K562 (cell line): ENCODE measurements around the gene XPO4. TPM values are rescaled to one million over a fixed set of nuclear protein-coding genes. Genes with fewer than 3 reads are reported as not detected.

Experiments
- ATAC-seq: fragments of 200-7000 bp; cut with Tn5 transposase; 3 replicates; pipeline ENCODE4 v1.9.1; 2020; ENCODE audit warnings: moderate library complexity
- BruUV-seq: library from RNA; stranded (reverse); fragments of 400-500 nt; replicated peaks from 2 replicates; lab custom pipeline; 2021; lab: Mats Ljungman, UMichigan
- CTCF ChIA-PET: fragments of 300-600 bp; formaldehyde crosslinking; extraction: SDS; loops from one replicate; lab custom pipeline; 2021; ENCODE audit warnings: low intra/inter-chr PET ratio; lab: Yijun Ruan, JAX
- POLR2A ChIA-PET: fragments of 300-600, 350-650 bp; sonication (Branson Sonifier 250); formaldehyde crosslinking; extraction: SDS; loops from one replicate; lab custom pipeline; 2021; ENCODE audit warnings: antibody characterized with exemption, inconsistent platforms; lab: Yijun Ruan, JAX
- DNase-seq, 4 experiments: peaks; one replicate each; pipeline versions ENCODE4 v3.0.0 to v3.0.0-alpha.2; 2011 to 2018; ENCODE audit warnings: low spot score in 3 of 4, mixed read lengths in 3 of 4; ENCODE audit errors: extremely low read depth in 1 of 4
- FAIRE-seq: peaks from 2 replicates; lab custom pipeline; 2011; peaks lifted over from hg19 to GRCh38; lab: Jason Lieb, UNC
- H2AFZ ChIP-seq: 2 replicates; pipeline ENCODE4 v1.6.0; 2011; ENCODE audit warnings: low read depth, low read length, control low read depth, inconsistent platforms
- H3K27ac ChIP-seq: fragments of 200-600 bp; 3 replicates; pipeline ENCODE4 v1.8.0; 2011; ENCODE audit warnings: low read depth, mild to moderate bottlenecking, control low read depth, inconsistent platforms, low read length, moderate library complexity, mixed read lengths; ENCODE audit errors: extremely low read depth
- H3K27me3 ChIP-seq, 2 experiments: fragments of 300-600 bp in 1 of 2; 2 replicates in 1 of 2; 3 replicates in 1 of 2; pipeline versions ENCODE4 v1.6.0 to v1.8.0; 2011; ENCODE audit warnings: inconsistent platforms in 2 of 2, low read length in 2 of 2, mild to moderate bottlenecking in 1 of 2, mixed read lengths in 1 of 2, moderate library complexity in 1 of 2; ENCODE audit not compliant: control insufficient read depth in 2 of 2, insufficient read depth in 2 of 2
- H3K36me3 ChIP-seq: fragments of 300-600 bp; 3 replicates; pipeline ENCODE4 v1.8.0; 2011; ENCODE audit warnings: mild to moderate bottlenecking, low read length, inconsistent platforms; ENCODE audit not compliant: control insufficient read depth, insufficient read depth
- H3K4me1 ChIP-seq, 2 experiments: fragments of 200-600 bp in 1 of 2; replicated peaks in 1 of 2; 2 replicates in 1 of 2; 3 replicates in 1 of 2; pipeline versions ENCODE4 v1.5.1 to v1.8.0; 2011; ENCODE audit warnings: inconsistent platforms in 2 of 2, low read length in 2 of 2, mild to moderate bottlenecking in 1 of 2, mixed read lengths in 1 of 2, moderate library complexity in 1 of 2; ENCODE audit not compliant: control insufficient read depth in 2 of 2, insufficient read depth in 2 of 2
- H3K4me2 ChIP-seq: 2 replicates; pipeline ENCODE4 v1.6.1; 2011; ENCODE audit warnings: low read length, control low read depth, inconsistent platforms, mixed read lengths; ENCODE audit not compliant: insufficient read depth
- H3K4me3 ChIP-seq: fragments of 200-600 bp; sonication (generic), shearing (Covaris generic); 2 replicates; pipeline ENCODE4 v1.5.1; 2016; ENCODE audit warnings: control low read depth, inconsistent platforms
- H3K79me2 ChIP-seq: fragments of 200-600 bp; 3 replicates; pipeline ENCODE4 v1.8.0; 2011; ENCODE audit warnings: low read length, inconsistent platforms; ENCODE audit not compliant: control insufficient read depth, insufficient read depth
- H3K9ac ChIP-seq, 2 experiments: 2 replicates each; pipeline versions ENCODE4 v1.6.0 to v1.6.1; 2011; ENCODE audit warnings: low read depth in 2 of 2, low read length in 2 of 2, control low read depth in 1 of 2, inconsistent platforms in 1 of 2, mild to moderate bottlenecking in 1 of 2, mixed read lengths in 1 of 2; ENCODE audit not compliant: insufficient read depth in 1 of 2
- H3K9me1 ChIP-seq: one replicate; pipeline ENCODE4 v1.6.0; 2011; ENCODE audit warnings: inconsistent platforms, mild to moderate bottlenecking, low read length, moderate library complexity; ENCODE audit not compliant: control insufficient read depth, insufficient read depth
- H3K9me3 ChIP-seq: replicated peaks from 2 replicates; pipeline ENCODE4 v1.5.1; 2011; ENCODE audit warnings: low read depth, low read length, inconsistent platforms; ENCODE audit not compliant: control insufficient read depth, insufficient read depth
- H4K20me1 ChIP-seq: replicated peaks from 2 replicates; pipeline ENCODE4 v1.6.1; 2011; ENCODE audit warnings: low read length, inconsistent platforms, mixed read lengths; ENCODE audit not compliant: control insufficient read depth, insufficient read depth
- DPF2 ChIP-seq: fragments of 450-650 bp; IDR thresholded peaks from 2 replicates; pipeline ENCODE4 v1.6.1; 2016
- HDAC1 ChIP-seq, 2 experiments: fragments of 450-650 bp; IDR thresholded peaks; 2 replicates each; pipeline ENCODE4 v1.6.1; 2016 to 2017; ENCODE audit warnings: inconsistent platforms in 1 of 2, mild to moderate bottlenecking in 1 of 2, moderate library complexity in 1 of 2
- MEIS2 ChIP-seq: fragments of 450-650 bp; IDR thresholded peaks from 2 replicates; pipeline ENCODE4 v1.6.1; 2014; ENCODE audit warnings: mild to moderate bottlenecking; ENCODE audit not compliant: partially characterized antibody
- NR2C2 ChIP-seq, 2 experiments: fragments of 200-800 bp in 1 of 2; sonication (Bioruptor generic) in 1 of 2; sonication (generic) in 1 of 2; formaldehyde crosslinking in 1 of 2; IDR thresholded peaks; 2 replicates each; pipeline versions ENCODE4 v1.6.1 to v1.8.0; 2016 to 2022; ENCODE audit warnings: mild to moderate bottlenecking in 1 of 2, missing compliant biosample characterization in 1 of 2, missing genetic modification characterization in 1 of 2, missing genetic modification reagents in 1 of 2
- SMARCA5 ChIP-seq: fragments of 450-650 bp; IDR thresholded peaks from 2 replicates; pipeline ENCODE4 v1.6.1; 2016
- ZBTB2 ChIP-seq: fragments of 450-650 bp; IDR thresholded peaks from 2 replicates; pipeline ENCODE4 v1.6.1; 2016; ENCODE audit warnings: antibody characterized with exemption
- WGBS: fragments of 100-300 bp; shearing (Covaris generic); methylation state at CpG from one replicate; pipeline ENCODE4 v1.1.6; 2016; ENCODE audit warnings: low coverage, mixed read lengths; ENCODE audit not compliant: insufficient coverage; ENCODE audit errors: missing lambda C conversion rate; 5-methylcytosine and 5-hydroxymethylcytosine counted together
- in situ Hi-C: fragments of 300-500 bp; cut with MboI; formaldehyde crosslinking; loops from 4 replicates; pipeline ENCODE4 v1.15.0; 2018; ENCODE audit warnings: inconsistent platforms, mixed read lengths
- intact Hi-C: fragments of 100-400 bp; cut with micrococcal nuclease; formaldehyde crosslinking; loops from 2 replicates; pipeline ENCODE4 v1.14.2; 2022
- polyA plus RNA-seq, 8 experiments: library from polyadenylated mRNA; depleted of rRNA in 4 of 8; stranded (reverse) in 5 of 8; unstranded in 3 of 8; fragments of >200 nt; fragmentation: Nextera tagmentation in 2 of 8; fragmentation: Illumina TruSeq in 1 of 8; extraction: Ambion mirVana in 2 of 8; extraction: Trizol in 1 of 8; gene quantifications; 2 replicates each; pipeline versions ENCODE4 v1.2.1 to v1.2.3, GENCODE V29; 2011 to 2014; ENCODE audit warnings: inconsistent platforms in 1 of 8, missing spikeins in 1 of 8
- total RNA-seq, 7 experiments: library from RNA; depleted of rRNA in 6 of 7; stranded (reverse); fragments of >200 nt in 6 of 7; fragmentation: Illumina TruSeq in 2 of 7; extraction: Trizol in 2 of 7; gene quantifications; 2 replicates each; pipeline versions ENCODE4 v1.2.1 to v1.2.3, GENCODE V29; 2011 to 2021; ENCODE audit warnings: low replicate concordance in 1 of 7
- TF ChIP-seq, protein P1 (sequence below), 2 experiments: IDR thresholded peaks; 2 replicates each; pipeline ENCODE4 v1.6.1; 2012; ENCODE audit warnings: improper control_type of control experiment in 2 of 2, low read depth in 2 of 2, low read length in 2 of 2, borderline replicate concordance in 1 of 2
- TF ChIP-seq, protein P2 (sequence below), 2 experiments: fragments of 450-650 bp in 1 of 2; sonication (generic) in 1 of 2; formaldehyde crosslinking in 1 of 2; IDR thresholded peaks; 2 replicates each; pipeline versions ENCODE4 v1.7.1 to v1.9.0; 2016 to 2022; ENCODE audit warnings: inconsistent platforms in 1 of 2, mild to moderate bottlenecking in 1 of 2, missing genetic modification reagents in 1 of 2

The XPO4 gene
- total and polyA plus RNA-seq, 9 of the 15 experiments (the other 6 are each of a cell fraction or from before 2014, with no cell fraction given), result 5.5 to 25.1 (median 17.5) TPM

- FAIRE-seq (no peak), ATAC-seq (no peak), DNase-seq (no peak)
- H3K79me2 ChIP-seq, result peaks cover 48% of the 10 kb centered on the region
- no peaks in the 10 kb centered on the region for H4K20me1 ChIP-seq
- H3K4me2 ChIP-seq, result peak overlapping the region; percentile 91
- no peaks in the 10 kb centered on the region for H3K9me1 ChIP-seq
- no peaks in the 10 kb centered on the region; the same call in 1 of the 2 replicates for H3K9me3 ChIP-seq
- TSS peak; percentile 75 for BruUV-seq
- H3K4me3 ChIP-seq, result peak overlapping the region; percentile 99
- no CpG with 5 or more reads among the region's 14 CpGs for WGBS
- POLR2A ChIA-PET, result no interaction called here
- CTCF ChIA-PET, result no interaction called here
- H3K36me3 ChIP-seq, result peaks cover 28% of the 10 kb centered on the region; the same call in 2 of the 3 replicates
- H3K27ac ChIP-seq, result peak overlapping the region; percentile 91
- intact Hi-C loops, result no loop called here
- peaks cover 0 to 4% of the 10 kb centered on the region in 2 experiments; a peak in 2 of 5 replicates for H3K4me1 ChIP-seq
- H3K27me3 ChIP-seq, result no peaks in the 10 kb centered on the region
- in situ Hi-C loops, result no loop called here
- TF ChIP-seq ZBTB2 (0 out of 2 replicates have a peak, but pooled peaks have one; percentile 41), DPF2 (no peak), HDAC1 (IDR thresholded peaks at IDR 0.05) (peak in 1 of 2 experiments; percentile 14; a peak in 1 of 4 replicates), NR2C2 (CRISPR knock-in tag; IDR thresholded peaks at IDR 0.05) (no peak), NR2C2 (tag; IDR thresholded peaks at IDR 0.05) (0 out of 2 replicates have a peak, but pooled peaks have one; percentile 3), SMARCA5 (0 out of 2 replicates have a peak, but pooled peaks have one; percentile 18), MEIS2 (no peak)
- TF ChIP-seq, protein P1, sequence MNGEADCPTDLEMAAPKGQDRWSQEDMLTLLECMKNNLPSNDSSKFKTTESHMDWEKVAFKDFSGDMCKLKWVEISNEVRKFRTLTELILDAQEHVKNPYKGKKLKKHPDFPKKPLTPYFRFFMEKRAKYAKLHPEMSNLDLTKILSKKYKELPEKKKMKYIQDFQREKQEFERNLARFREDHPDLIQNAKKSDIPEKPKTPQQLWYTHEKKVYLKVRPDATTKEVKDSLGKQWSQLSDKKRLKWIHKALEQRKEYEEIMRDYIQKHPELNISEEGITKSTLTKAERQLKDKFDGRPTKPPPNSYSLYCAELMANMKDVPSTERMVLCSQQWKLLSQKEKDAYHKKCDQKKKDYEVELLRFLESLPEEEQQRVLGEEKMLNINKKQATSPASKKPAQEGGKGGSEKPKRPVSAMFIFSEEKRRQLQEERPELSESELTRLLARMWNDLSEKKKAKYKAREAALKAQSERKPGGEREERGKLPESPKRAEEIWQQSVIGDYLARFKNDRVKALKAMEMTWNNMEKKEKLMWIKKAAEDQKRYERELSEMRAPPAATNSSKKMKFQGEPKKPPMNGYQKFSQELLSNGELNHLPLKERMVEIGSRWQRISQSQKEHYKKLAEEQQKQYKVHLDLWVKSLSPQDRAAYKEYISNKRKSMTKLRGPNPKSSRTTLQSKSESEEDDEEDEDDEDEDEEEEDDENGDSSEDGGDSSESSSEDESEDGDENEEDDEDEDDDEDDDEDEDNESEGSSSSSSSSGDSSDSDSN (IDR thresholded peaks at IDR 0.05; ENCODE audit: borderline replicate concordance in 1 of 2, low read depth in 2 of 2, low read length in 2 of 2), result no peak
- TF ChIP-seq, protein P2, sequence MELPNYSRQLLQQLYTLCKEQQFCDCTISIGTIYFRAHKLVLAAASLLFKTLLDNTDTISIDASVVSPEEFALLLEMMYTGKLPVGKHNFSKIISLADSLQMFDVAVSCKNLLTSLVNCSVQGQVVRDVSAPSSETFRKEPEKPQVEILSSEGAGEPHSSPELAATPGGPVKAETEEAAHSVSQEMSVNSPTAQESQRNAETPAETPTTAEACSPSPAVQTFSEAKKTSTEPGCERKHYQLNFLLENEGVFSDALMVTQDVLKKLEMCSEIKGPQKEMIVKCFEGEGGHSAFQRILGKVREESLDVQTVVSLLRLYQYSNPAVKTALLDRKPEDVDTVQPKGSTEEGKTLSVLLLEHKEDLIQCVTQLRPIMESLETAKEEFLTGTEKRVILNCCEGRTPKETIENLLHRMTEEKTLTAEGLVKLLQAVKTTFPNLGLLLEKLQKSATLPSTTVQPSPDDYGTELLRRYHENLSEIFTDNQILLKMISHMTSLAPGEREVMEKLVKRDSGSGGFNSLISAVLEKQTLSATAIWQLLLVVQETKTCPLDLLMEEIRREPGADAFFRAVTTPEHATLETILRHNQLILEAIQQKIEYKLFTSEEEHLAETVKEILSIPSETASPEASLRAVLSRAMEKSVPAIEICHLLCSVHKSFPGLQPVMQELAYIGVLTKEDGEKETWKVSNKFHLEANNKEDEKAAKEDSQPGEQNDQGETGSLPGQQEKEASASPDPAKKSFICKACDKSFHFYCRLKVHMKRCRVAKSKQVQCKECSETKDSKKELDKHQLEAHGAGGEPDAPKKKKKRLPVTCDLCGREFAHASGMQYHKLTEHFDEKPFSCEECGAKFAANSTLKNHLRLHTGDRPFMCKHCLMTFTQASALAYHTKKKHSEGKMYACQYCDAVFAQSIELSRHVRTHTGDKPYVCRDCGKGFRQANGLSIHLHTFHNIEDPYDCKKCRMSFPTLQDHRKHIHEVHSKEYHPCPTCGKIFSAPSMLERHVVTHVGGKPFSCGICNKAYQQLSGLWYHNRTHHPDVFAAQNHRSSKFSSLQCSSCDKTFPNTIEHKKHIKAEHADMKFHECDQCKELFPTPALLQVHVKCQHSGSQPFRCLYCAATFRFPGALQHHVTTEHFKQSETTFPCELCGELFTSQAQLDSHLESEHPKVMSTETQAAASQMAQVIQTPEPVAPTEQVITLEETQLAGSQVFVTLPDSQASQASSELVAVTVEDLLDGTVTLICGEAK (IDR thresholded peaks at IDR 0.05), result 0 out of 2 replicates have a peak, but pooled peaks have one; percentile 14
- TF ChIP-seq, protein P2 (CRISPR knock-in tag; IDR thresholded peaks at IDR 0.05), result no peak
- TF ChIP-seq, all 486 proteins: peak for 5
- Histone ChIP-seq H3K9ac (peak overlapping the region; percentile 93 to 99), H2AFZ (peak overlapping the region; percentile 93)
Observed at GRCh38 chr13:20903164-20903475, 574 bp upstream of the XPO4 start.
